Gastroesophageal sphincter (tissue), 3 donors: Measurements from ENCODE around the gene CHN1.

ENCODE experiments used
- CTCF ChIP-seq, 4 experiments: fragments of 200-600 bp in 2 of 4; fragments of 450-650 bp in 2 of 4; sonication (generic) in 1 of 4; IDR thresholded peaks; one replicate each; pipeline ENCODE4 v1.5.1; 2017 to 2019; ENCODE audit warnings: antibody characterized with exemption in 4 of 4, mild to moderate bottlenecking in 2 of 4, moderate library complexity in 2 of 4
- EP300 ChIP-seq: sonication (generic); formaldehyde crosslinking; IDR thresholded peaks from one replicate; pipeline ENCODE4 v1.6.1; 2017; ENCODE audit warnings: antibody characterized with exemption, mild to moderate bottlenecking
- POLR2A ChIP-seq, 2 donors: fragments of 450-650 bp; IDR thresholded peaks; one replicate each; pipeline ENCODE4 v1.6.1; 2017; ENCODE audit warnings: antibody characterized with exemption in 2 of 2, mild to moderate bottlenecking in 2 of 2, moderate library complexity in 1 of 2
- POLR2AphosphoS5 ChIP-seq: sonication (generic); formaldehyde crosslinking; IDR thresholded peaks from one replicate; pipeline ENCODE4 v1.6.1; 2017; ENCODE audit warnings: antibody characterized with exemption

DNA sequence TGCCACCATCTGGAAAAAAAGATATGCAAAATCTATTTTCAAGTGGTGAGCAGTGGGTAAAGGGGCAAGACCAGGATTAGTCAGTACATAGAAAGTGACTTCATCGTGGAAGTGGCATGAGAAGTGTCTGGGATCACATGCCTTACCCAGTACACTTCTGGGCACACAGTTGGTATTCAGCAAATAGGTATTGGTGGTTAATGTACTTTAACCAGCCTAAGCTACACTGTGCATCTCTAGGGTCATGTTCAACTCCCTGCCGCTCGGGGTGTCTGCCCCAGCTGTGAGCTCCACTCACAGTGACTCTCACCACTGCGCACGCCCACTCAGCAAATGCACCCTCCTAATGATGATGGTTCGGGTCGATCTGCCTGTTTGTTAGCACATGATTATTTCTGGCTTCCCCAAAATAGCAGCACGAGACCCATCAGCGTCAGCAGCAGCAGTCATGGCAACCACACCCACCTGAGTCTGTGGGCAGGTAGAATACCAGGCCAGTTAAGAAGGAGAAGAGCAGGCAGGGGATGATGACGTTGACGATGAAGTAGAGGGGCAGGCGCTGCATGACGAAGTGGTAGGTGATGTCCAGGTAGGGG, 252.0 kb downstream of the CHN1 start:
- TF ChIP-seq CTCF (IDR thresholded peaks at IDR 0.05) (no peak), POLR2A (IDR thresholded peaks at IDR 0.05) (no peak), EP300 (no peak), POLR2AphosphoS5 (no peak)
